Measurements from ENCODE around the gene RIOK3.
"Not testable (repeated sequence)": the region's sequence is repeated elsewhere in the genome, so short reads cannot be mapped to it uniquely, and the experiment has no call there.

RIOK3 gene, protein sequence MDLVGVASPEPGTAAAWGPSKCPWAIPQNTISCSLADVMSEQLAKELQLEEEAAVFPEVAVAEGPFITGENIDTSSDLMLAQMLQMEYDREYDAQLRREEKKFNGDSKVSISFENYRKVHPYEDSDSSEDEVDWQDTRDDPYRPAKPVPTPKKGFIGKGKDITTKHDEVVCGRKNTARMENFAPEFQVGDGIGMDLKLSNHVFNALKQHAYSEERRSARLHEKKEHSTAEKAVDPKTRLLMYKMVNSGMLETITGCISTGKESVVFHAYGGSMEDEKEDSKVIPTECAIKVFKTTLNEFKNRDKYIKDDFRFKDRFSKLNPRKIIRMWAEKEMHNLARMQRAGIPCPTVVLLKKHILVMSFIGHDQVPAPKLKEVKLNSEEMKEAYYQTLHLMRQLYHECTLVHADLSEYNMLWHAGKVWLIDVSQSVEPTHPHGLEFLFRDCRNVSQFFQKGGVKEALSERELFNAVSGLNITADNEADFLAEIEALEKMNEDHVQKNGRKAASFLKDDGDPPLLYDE

DNA sequence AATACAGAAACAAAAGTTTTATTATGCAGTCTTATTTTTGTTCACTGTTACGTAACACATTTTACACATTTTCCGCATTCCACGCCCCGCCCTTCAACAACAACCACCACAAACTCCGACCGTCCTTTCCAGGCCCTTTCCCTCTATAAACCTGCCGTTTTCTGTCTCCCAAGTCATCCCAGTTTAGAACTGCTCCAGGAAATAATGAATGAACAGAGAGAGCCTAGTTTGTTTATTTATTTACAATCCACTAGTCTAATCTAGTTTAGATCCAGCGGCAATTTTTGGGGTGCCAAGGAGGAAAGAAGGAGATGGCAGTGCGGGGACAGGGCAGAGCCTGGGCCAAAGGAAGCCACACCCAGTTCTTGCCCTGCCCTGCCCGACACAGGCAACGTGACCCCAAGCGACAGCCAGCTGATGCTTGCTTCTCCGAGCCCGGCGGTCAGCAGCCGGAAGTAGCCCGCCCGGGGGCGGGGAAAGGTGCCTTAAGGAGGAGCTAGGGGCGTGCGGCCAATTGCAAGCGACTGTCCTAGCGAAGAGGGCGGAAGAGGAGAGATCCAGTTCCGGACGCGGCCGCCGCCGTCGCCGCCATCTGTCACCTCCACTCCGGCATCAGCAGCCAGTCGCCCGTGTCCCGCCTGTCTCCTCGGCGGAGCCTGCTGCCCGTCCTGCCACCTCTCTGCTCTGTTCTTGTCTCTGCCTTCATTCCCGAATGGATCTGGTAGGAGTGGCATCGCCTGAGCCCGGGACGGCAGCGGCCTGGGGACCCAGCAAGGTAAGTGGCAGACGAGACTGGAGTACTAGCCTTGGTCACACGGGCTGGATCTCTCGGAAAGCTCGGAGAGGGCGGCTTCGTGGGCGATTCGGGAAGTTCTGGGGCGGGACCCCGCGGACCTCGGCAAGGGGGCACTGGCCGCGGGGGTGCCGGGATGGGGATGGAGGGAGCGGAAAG lies at the start of gene RIOK3:
Gene RIOK3, plus strand, starts transcription at position 560 of the 952 bp plus-strand sequence. Its CDS starts 153 bp downstream, at position 713.
- peak; percentile 96 for DNase-seq

DNA sequence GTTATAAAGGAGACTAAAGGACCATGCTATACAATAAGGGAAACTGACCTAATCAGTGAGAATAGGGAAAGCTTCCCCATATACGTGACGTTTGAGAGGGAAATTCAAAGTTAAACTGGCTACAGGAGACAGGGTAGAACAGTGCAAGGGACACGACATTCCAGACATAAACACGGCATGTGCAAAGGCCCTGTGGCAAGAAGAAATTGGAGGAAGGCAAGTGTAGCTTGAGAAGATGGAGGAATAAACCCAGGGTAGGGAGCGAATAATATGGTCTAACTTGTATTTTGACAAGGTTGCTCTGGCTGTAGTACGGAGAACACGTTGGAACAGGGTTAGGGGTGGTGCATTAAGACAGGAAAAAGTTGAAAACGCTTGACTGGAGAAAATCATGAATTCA lies 49.8 kb upstream of the RIOK3 start:
- DNase-seq = no peak

- DNase-seq = no peak
These were observed 47.5 kb upstream of the RIOK3 start for GRCh38 chr18:23405636-23406035.

- DNase-seq = no peak
These were observed 46.8 kb upstream of the RIOK3 start for GRCh38 chr18:23406271-23406787.

DNA sequence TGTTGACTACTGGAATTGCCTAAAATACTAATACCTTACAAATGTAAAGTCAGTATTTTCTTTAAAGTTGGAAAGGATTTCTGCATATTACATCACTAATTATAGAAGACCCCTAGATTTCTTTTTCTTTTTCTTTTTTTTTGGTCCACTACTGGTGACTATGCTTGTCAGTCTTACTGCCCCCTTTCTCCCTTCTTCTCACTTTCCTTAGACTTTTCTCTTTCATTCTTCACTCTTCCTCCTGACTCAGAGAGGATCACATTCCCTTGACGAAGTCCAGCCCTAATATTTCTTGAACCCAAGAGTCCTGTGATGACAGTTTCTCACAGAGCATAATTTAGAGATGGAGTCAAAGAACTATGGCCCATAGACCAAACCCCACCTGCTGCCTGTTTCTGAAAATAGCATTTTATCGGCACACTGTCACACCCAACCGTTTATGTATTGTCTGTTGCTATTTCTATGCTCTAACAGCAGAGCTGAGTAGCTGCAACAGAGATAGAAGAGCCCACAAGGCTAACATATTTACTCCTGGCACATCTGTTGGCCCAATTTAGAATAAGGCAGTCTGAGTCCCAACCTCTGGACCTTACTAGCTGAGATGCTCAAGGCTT lies 40.6 kb upstream of the RIOK3 start:
- DNase-seq = no peak

DNA sequence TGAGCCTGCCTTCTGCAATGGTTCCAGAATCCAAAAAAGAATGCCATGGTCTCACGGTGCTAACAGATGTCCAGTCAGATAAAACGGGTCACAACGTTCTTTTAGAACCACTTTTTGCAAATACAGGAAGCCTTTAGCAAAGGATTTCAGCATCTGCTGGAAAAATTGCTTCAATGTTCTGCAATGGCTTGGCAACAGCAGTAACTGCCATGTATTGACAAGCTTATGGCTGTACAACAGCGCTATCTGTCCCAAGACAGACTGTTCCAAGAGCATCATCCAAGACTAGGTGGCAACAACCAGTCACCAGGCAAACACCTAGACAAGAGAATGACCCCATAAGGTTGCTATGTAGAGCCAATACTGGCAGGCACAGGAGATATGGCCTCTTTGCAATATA lies 37.6 kb upstream of the RIOK3 start:
- no peak for DNase-seq

DNA sequence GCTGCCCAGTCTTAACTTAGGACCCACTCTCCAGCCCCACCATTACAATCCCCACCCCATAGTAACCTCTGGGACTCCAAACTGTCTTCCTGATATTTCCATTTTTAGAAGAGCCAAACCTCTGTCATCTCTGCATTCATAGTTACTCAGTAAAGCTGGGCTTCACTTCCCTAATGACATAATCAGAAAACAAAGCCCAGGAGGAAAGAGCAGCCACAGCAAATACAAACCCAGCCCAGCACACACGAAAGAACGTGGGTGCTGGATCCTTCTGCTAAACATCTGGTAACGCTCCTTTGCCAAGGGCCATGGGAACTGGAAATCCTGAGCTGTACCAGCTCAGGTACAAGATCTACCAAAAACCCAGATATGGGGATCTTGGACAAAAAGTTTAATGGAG lies 36.8 kb upstream of the RIOK3 start:
- DNase-seq = no peak

- no peak for DNase-seq
These were observed 31.8 kb upstream of the RIOK3 start for GRCh38 chr18:23421277-23421676.

DNA sequence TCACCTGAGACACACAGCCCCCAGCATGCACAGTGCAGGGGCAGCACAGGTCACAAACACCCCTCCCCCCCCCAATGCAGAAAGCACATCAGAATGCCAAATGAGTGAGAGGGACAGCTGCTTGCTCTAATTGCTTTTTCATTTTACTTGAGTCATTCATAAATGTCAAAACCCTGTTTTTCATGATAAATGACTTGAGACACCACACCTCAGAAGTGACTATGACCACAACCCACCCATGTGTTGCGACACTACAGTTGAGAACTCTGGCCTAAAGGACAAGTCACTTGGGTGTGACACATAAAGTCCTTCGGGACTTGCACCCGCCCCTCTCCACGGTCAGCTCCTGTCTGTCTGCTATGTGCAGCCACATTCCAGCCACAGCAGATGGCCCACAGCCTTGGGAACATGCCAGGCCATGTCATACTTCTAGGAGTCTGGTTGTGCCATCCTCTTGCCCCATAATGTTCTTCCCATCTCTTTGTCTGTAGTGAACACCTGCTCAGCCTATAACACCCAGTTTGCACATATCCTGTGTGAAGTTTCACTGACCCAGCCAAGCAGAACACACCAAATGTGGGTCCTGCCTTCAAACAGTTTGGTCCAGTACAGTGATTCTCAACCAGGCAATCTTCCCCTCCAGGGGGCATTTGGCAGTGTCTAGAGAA lies 30.2 kb upstream of the RIOK3 start:
- DNase-seq = no peak

GRCh38 chr18:23424616-23425015 lies 28.5 kb upstream of the RIOK3 start:
- DNase-seq = no peak

DNA sequence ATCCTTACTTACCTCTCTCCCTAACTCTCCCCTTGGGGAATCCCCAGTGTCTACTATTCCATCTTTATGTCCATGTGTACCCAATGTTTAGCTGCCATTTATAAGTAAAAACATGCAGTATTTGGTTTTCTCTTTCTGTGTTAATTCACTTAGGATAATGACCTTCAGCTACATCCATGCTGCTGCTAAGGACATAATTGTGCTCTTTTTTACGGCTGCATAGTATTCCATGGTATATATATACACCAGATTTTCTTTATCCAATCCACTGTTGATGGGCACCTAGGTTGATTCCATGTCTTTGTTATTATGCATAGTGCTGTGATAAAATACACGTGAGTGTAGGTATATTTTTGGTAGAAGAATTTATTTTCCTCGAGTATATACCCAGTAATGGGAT lies 24.3 kb upstream of the RIOK3 start:
- no peak for DNase-seq

GRCh38 chr18:23429538-23429937 lies 23.5 kb upstream of the RIOK3 start:
- not testable (repeated sequence) for DNase-seq

GRCh38 chr18:23433360-23433759 lies 19.7 kb upstream of the RIOK3 start:
- DNase-seq = no peak

DNA sequence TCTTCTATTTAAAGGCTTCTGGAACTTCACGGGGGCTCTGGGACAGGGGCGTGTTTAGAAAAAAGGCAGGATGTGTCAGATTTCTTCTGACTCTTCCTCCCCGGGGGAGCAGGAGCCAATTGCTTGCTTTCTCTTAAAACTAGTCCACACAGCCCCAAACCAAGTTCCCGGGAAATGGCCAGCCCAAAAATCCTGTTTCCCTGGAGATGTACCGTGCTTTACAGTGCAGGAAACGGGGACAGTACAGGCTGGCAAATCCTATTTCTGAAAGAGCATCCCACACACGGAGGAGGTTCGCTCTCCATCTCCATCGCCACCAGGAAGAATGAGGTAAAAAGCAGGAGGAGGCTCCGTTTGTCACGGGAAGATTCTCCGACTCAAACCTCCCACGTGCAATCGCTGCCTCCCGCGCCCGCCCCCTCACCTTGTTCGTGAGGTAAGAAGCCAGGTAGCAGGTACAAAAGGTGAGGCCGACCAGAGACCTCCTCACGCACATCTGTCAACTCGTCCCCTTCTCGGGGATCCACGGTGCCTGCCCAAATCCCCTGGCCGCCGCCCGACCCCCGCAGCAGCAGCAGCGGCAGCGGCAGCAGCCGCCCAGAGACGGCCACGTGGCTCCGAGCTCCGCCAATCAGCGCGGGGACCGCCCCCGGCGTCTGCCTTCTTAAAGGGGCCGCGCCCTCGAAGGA lies 15.6 kb upstream of the RIOK3 start:
- DNase-seq = peak; percentile 90

DNA sequence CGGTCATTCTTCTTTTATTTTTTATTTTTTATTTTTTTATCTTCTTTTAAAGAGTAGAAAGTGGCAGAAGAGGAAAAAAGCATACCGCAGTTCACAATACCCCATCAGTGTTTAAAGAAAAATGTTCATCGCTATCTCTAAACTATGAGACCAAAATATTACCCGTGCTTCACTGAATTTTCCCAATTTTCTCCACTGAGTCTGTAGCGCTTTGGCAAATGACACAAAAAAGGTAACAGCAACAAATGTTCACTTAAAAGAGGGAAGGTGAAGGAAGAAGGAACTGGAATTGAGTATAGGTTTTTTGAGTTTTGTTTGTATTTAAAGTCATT lies 15.1 kb upstream of the RIOK3 start:
- no peak for DNase-seq

- DNase-seq = peak; percentile 16
These were observed 14.3 kb upstream of the RIOK3 start for GRCh38 chr18:23438608-23439366.

DNA sequence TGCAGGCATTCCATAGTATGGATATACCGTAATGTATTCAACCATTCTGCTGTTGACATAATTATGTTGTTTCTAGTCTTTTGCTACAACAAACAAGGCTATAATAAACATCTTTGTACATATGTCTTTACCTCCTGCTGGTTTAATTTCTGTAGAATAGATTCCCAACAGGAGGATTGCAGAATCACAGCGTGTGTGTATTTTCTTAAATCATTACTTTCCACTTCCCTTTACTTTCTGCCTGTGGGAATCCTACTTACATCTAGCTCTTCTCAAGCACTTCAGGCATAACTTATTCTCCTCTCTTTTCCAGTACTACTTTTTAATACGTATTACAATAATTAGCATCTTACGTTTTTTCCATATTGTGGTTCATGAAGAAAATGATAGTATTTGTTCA lies 13.0 kb upstream of the RIOK3 start:
- no peak for DNase-seq

- no peak for DNase-seq
These were observed 10.1 kb upstream of the RIOK3 start for GRCh38 chr18:23442958-23443357.

- DNase-seq = no peak
These were observed 4.8 kb upstream of the RIOK3 start for GRCh38 chr18:23448291-23448690.

- no peak for DNase-seq
These were observed 3.1 kb upstream of the RIOK3 start for GRCh38 chr18:23450022-23450421.

DNA sequence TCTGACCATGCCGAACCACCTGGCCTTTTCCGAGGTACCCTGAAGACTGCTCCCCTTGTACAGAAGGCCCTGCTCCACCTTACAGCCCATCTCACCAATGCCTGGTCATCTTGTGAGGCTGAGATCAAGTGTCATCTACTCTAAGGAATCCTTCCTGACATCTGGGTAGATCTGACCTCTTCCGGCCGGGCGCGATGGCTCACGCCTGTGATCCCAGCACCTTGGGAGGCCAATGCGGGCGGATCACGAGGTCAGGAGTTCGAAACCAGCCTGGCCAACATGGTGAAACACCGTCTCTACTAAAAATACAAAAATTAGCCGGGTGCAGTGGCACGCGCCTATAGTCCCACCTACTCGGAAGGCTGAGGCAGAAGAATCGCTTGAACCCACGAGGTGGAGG lies 2.1 kb upstream of the RIOK3 start:
- no peak for DNase-seq
